Activated CD4-positive, CD25-positive, alpha-beta regulatory T cell treated with anti-CD3 and anti-CD28 coated beads, Interleukin-2, amount 50 U/mL, for 24 hours (primary cell): ENCODE measurements around the gene TEX19.

ENCODE experiments used
- ATAC-seq, 2 donors: fragments of 150-1000 bp; cut with Tn5 transposase; one replicate each; pipeline ENCODE4 v1.10.0; 2021; ENCODE audit warnings: mild to moderate bottlenecking in 1 of 2, moderate library complexity in 1 of 2

The TEX19 gene, protein sequence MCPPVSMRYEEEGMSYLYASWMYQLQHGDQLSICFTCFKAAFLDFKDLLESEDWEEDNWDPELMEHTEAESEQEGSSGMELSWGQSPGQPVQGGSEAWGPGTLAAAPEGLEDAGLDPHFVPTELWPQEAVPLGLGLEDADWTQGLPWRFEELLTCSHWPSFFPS

DNA sequence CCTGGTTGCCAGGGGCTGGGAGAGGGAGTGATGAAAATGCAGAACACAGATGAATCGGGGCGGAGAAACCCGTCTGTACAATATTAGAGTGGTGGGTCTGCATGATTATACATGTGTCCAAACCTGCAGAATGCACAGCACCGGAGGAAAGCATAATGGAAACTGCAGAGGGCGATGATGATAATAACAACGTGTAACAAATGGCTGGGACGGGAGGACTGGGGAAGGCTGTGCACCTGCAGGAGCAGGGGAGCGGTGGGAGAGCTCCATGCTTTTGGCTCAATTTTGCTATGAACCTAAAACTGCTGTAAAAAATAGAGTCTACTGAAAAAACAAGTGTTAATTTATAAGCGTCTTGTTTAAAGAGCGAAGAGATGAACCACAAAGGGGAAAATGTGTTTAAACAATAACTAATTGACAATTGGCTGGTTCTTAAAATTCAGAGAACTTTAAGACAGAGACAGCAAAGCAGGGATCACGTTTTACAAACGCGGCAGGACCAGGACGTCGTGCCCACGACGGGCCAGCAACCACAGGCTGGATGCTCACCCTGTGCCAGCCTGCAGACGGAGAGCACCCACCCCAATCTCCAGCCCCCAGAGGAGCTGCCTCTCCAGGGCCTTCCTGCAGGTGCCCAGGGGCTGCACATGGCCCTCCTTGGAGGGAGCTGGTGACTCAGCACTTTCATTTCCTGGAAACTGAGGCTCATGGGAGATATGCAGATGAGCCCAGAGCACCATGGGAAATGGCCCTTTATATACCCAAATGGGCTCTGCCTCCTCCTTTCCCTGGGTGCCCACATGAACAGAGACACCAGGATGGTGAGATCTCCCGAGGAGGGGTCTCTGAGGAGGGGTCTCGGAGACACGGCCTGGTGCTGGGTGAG lies at the start of gene TEX19:
Gene TEX19 (plus strand): TSS at position 783 of the 886 bp plus-strand sequence. CDS start 2,904 bp downstream, outside the sequence.
- ATAC-seq, result peak; percentile 68 to 77

DNA sequence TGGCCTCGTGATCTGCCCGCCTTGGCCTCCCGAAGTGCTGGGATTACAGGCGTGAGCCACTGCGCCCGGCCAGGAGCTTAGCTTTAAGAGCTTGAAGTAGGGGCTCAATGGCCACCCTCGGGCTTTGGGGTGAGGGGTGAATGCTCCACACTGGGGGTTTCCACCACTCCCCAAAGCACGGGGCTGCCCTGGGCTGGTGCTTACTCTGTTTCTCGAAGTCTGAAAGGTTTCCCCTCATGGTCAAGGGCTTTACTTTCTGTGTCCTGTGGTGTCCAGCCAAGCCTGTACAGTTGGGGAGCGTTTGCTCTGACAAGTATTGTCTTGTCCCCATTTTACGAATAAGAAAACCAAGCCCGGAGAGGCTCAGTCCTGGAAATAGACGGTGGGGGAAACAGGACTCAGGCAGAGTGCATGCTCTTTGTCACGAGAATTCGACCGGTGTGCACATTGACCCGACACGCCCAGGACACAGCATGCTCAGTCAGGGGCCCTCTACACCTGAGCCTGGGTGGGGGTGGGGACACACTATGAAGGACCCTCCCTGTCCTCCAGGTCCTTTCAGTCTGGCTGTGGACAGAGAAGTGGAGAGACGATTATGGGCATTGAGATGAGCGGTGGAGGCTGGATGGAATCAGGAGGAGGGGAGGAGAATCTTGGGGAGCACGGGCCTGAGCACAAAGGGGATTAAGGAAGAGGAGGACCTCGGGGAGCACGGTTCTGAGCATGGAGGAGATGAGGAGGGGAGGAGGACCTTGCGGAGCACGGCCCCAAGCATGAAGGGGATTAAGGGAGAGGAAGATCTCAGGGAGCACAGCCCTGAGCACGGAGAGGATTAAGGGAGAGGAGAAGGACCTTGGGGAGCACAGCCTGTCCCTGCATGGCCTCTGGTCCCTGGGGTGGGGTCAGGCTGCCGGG lies 49.1 kb upstream of the TEX19 start:
- ATAC-seq, result no peak

GRCh38 chr17:82310877-82311276 lies 48.2 kb upstream of the TEX19 start:
- ATAC-seq, result no peak

DNA sequence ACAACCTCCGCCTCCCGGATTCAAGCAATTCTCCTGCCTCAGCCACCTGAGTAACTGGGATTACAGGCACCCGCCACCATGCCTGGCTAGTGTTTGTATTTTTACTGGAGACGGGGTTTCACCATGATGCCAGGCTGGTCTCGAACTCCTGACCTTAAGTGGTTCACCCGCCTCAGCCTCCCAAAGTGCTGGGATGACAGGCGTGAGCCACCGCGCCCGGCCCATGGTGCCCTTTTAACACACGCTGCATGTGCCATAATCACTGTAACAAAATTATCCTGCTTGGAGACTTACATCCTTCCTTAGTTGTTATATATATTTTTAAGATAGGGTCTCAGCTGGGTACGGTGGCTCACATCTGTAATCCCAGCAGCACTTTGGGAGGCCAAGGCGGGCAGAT lies 47.1 kb upstream of the TEX19 start:
- no peak for ATAC-seq

- ATAC-seq, result no peak
Measured at GRCh38 chr17:82313195-82314011, 45.6 kb upstream of the TEX19 start.

- ATAC-seq, result no peak
Measured at GRCh38 chr17:82314012-82314726, 44.9 kb upstream of the TEX19 start.

DNA sequence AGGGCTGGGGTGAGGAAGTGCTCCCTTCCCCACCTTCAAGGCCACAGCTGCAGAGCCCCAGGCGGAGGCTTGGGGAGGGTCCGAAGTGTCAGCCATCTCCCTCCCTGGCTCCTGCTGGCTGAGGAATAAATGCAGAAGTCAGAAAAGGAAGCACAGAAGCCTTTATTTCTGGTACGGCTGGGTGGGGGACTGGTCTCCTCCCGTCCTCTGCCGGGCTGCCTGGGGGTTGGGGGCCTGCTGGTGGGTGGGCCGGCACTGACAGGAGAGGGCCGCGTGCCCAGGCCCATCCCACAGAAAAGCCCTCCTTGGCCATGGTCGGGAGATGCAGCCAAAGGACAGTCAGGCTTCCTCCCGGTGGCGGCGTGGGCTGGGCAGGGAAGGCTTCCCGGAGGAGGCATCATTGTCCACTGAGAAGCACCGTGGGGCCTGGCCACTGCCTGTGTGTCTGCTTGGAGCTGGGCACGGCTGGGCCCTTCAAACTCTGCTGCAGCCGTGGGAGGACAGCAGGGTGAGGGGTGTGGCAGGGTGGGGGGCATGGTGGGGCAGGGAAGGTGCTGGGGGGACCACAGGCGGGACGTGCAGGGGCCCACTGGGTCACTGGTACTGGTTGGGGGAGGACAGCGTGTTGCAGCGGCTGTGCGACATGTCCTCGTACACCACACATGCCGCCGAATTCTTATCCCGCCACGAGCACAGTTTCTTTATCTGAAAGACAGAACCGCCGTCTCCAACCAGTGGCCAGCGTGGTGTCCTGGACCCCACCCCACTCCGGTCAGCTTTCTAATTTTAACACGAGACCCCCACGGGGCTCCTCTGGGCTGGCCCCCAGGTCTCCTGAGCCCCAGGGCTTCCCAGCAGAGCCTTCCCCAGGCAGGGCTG lies 44.1 kb upstream of the TEX19 start:
- ATAC-seq, result no peak

GRCh38 chr17:82315703-82316358 lies 43.2 kb upstream of the TEX19 start:
- peak; percentile 37 to 41 for ATAC-seq

DNA sequence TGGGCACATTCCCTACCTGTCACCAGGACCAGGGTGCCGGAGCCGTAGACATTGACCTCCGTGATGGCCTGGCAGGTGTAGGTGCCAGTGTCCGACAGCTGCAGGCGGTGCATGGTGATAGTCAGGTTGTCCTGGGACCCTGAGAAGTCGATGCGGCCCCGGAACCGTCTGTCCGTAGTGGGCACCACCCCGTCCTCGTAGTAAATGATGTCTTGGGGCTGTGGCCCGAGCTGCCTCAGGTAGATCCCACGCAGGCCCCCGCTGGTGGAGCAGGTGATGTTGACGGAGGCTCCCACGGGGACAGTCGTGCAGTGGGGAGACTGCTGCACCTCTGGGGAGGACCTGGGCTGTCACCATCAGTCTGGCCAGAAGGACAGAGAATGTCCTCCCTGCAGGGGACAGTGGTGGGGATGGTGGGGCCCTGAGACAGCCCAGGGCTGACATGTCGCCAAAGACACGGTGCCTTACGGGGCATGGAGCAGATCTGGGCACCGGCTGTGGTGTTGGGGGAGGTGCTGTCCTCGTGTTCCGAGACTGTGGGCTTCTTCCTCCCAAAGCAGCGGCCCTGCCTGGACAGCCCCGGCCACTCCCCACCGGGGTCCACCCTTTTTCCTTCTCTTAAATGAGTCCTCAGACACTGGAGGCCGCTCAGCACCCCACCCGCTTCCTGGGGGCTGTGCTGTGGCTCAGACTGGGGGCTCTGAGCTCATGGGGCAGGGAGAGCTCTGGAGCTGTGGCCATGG lies 42.2 kb upstream of the TEX19 start:
- ATAC-seq, result peak in 1 of 2 donors; percentile 8

DNA sequence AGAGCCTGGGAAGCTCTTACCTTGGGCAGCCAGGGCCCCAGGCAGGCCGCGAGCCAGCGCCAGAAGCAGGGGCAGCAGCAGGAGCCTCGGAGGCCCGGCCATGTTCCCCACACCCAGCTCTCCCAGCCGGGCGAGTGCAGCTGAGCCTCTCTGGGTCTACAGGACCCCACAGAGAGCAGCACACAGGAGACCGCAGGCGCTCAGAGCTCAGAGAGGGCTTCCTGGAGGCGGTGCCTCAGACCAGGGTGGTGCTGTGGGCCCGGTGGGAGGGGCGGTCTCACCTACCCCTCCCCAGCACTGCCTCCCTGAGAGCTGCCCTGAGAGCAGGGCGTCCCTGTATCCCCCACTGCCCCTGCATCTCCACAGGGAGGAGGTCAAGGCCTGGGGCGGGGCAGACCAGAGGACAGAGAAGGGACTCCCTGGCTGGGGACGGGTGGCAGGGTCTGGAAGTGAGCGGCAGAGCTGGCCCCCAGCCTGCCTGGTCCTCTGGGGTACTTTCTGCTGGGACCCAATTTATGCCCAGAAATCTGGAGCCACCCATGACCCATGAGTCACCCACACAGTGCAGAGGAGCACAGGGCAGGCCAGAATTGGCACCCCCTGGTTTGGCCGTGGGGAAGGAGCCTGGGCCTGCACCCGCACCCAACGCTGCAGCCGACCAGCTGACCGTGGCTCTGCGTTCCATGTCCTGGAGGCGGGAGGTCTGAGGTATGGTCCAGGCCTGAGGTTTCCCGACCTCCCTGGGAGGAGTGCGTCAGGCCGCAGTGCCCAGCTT lies 41.5 kb upstream of the TEX19 start, which contains the start of gene CD7:
Gene CD7 (minus strand): TSS at position 215 of the 775 bp plus-strand sequence. CDS start 113 bp downstream, at position 102.
- peak; percentile 70 to 76 for ATAC-seq

DNA sequence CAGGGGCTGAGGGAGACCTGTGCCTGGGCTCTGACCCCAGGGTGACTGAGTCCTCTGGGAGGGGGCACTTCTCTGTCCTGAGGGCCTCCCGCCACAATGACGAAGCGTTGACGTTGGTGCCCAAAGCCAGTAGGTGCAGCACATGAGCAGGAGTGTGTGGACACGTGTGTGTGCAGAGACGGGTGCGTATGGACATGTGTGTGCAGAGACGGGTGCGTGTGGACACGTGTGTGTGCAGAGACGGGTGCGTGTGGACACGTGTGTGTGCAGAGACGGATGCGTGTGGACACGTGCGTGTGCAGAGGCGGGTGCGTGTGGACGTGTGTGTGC lies 40.9 kb upstream of the TEX19 start:
- ATAC-seq, result no peak

- ATAC-seq, result no peak
Measured at GRCh38 chr17:82318772-82319606, 40.1 kb upstream of the TEX19 start.

DNA sequence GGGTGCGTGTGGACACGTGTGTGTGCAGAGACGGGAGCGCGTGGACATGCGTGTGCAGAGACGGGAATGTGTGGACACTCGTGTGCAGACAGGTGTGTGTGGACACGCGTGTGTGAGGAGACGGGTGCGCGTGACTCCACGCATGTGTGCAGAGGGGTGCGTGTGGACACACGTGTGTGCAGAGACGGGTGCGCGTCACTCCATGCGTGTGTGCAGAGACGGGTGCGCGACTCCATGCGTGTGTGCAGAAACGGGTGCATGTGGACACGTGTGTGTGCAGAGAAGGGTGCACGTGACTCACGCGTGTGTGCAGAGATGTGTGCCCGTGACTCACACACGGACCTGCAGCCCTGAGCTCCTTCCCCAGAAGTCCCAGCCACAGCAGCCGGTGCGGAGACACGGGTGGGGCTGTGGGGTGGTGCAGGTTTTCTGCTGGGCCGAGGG lies 39.4 kb upstream of the TEX19 start:
- ATAC-seq, result no peak

- no peak for ATAC-seq
Measured at GRCh38 chr17:82320140-82320840, 38.8 kb upstream of the TEX19 start.

DNA sequence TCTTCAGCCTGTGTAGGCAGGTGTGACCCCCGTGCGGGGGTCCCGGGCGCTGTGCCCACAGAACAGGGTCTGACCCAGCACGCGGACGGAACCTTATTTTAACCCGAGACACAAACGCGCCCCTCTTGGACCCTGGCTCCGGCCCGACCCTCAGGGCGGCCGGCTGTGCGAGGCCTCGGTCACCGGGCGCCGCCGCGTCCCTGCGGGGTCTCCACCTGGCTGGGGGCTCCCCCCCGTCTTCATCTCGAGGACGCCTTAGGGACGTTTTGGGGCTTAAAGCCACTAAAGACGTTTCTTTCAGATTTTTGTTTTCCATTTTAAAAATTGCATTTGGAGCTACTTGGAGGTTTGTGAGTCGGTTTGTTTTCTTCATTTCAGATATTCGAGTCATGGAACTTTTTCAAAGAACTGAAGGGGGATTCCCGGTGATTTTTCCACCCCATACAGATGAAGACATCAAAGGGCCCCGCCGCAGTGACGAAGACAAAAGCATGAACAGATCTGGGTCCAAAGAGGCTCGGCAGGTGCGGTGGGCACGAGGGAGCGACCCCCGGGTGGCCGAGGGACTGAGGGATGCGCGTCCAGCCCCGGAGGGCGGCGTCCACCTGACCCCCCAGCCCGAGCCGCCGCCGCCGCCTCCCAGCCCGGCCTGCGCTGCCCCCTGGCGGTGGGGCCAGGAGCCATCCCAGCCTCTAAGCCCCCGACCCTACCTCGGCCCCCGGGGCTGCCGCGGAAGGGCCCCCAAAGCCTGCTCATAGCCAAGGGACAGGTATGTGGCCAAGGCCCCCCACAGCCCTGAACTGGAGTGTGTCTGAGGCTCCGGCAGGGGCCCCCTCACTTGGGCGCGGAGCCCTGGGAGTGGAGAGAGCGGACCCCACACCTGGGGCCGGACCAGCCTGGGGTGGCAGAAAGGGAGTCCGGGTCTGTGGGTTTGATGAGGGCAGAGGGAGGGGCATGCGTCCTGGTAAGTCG lies 37.8 kb upstream of the TEX19 start:
- peak; percentile 73 to 74 for ATAC-seq
